Esophagus squamous epithelium (tissue), 5 donors: Measurements from ENCODE around the gene TARP. TPM values are rescaled to one million over a fixed set of nuclear protein-coding genes. Genes with fewer than 3 reads are reported as not detected.

Source experiments
- DNase-seq: peaks from one replicate; lab custom pipeline; 2025; lab: John Stamatoyannopoulos, UW
- H3K27ac ChIP-seq, 4 donors: fragments of 200-600 bp; sonication (generic); one replicate each; pipeline ENCODE4 v1.5.1; 2016 to 2019; ENCODE audit warnings: mild to moderate bottlenecking in 1 of 4
- H3K27me3 ChIP-seq, 4 donors: fragments of 200-600 bp; sonication (generic); 1 replicate in 3 of 4; 2 replicates in 1 of 4; pipeline versions ENCODE4 v1.5.1 to v1.6.0; 2017 to 2021; ENCODE audit warnings: antibody characterized with exemption in 1 of 4
- H3K36me3 ChIP-seq, 3 donors: fragments of 200-600 bp; sonication (generic); one replicate each; pipeline ENCODE4 v1.5.1; 2016 to 2019
- H3K4me1 ChIP-seq, 3 donors: fragments of 200-600 bp; sonication (generic); one replicate each; pipeline ENCODE4 v1.5.1; 2017 to 2019
- H3K4me3 ChIP-seq, 4 donors: fragments of 200-600 bp; sonication (generic); 1 replicate in 3 of 4; 2 replicates in 1 of 4; pipeline ENCODE4 v1.5.1; 2016 to 2019; ENCODE audit warnings: mild to moderate bottlenecking in 2 of 4, moderate library complexity in 1 of 4
- H3K9me3 ChIP-seq, 3 donors: fragments of 200-600 bp; sonication (generic); one replicate each; pipeline ENCODE4 v1.5.1; 2016 to 2019
- CTCF ChIP-seq, 6 experiments: fragments of 450-650 bp in 4 of 6; fragments of 200-600 bp in 2 of 6; sonication (generic) in 2 of 6; IDR thresholded peaks; one replicate each; pipeline ENCODE4 v1.5.1; 2016 to 2019; ENCODE audit warnings: antibody characterized with exemption in 6 of 6, mild to moderate bottlenecking in 4 of 6, moderate library complexity in 4 of 6
- POLR2A ChIP-seq, 4 donors: fragments of 450-650 bp; IDR thresholded peaks; one replicate each; pipeline ENCODE4 v1.6.1; 2017; ENCODE audit warnings: antibody characterized with exemption in 4 of 4, mild to moderate bottlenecking in 4 of 4, moderate library complexity in 3 of 4
- WGBS, 2 donors: methylation state at CpG; one replicate each; pipeline ENCODE4 v1.1.5; 2018; 5-methylcytosine and 5-hydroxymethylcytosine counted together
- intact Hi-C: fragments of 100-400 bp; cut with DNase I; formaldehyde crosslinking; loops from one replicate; pipeline ENCODE4 v1.15.0; 2022
- small RNA-seq, 4 donors: library from RNA; depleted of rRNA; stranded (forward); fragments of <200 nt; gene quantifications; one replicate each; pipeline ENCODE3, GENCODE V24; 2016
- total RNA-seq, 4 donors: library from RNA; depleted of rRNA; stranded (reverse); fragments of >200 nt; gene quantifications; one replicate each; pipeline ENCODE4 v1.1.0, GENCODE V29; 2016
- donor health status: DM: yes; HTN: yes; CAD: no.

Gene TARP

GRCh38 chr7:38215735-38216670, 57.4 kb downstream of the TARP start:
- TF ChIP-seq CTCF (IDR thresholded peaks at IDR 0.05): peak; percentile 71 to 91 (median 79)
- no peak for TF ChIP-seq POLR2A (IDR thresholded peaks at IDR 0.05)
- peaks cover 0 to 56% (median 3%) of the 10 kb centered on the region in 3 donors for H3K36me3 ChIP-seq
- intact Hi-C loops: no loop called here
- peak; percentile 8 for DNase-seq
- peaks cover 0 to 27% (median 4%) of the 10 kb centered on the region in 3 donors for H3K4me1 ChIP-seq
- H3K9me3 ChIP-seq: no peaks in the 10 kb centered on the region
- H3K4me3 ChIP-seq: no peak overlapping the region
- H3K27ac ChIP-seq: peak overlapping the region in 1 of 4 donors; percentile 43
- 26 to 49% methylated on average over 4 to 5 of the region's 5 CpGs for WGBS, 2 donors
- no peaks in the 10 kb centered on the region for H3K27me3 ChIP-seq

- no peak for DNase-seq
- Histone ChIP-seq H3K4me3 (no peak overlapping the region), H3K27me3 (no peaks in the 10 kb centered on the region), H3K36me3 (peaks cover 0 to 51% (median 0%) of the 10 kb centered on the region in 3 donors), H3K9me3 (no peaks in the 10 kb centered on the region), H3K27ac (no peak overlapping the region), H3K4me1 (peaks cover 0 to 27% (median 4%) of the 10 kb centered on the region in 3 donors)
- intact Hi-C loops: no loop called here
- no peak for TF ChIP-seq POLR2A (IDR thresholded peaks at IDR 0.05)
- TF ChIP-seq CTCF (IDR thresholded peaks at IDR 0.05): no peak
- WGBS, 2 donors: 23 to 89% methylated on average over 1 of the region's 1 CpG
Measured at GRCh38 chr7:38215115-38215514, 58.3 kb downstream of the TARP start.

GRCh38 chr7:38211940-38212339, 61.5 kb downstream of the TARP start:
- no peak for DNase-seq
- intact Hi-C loops: no loop called here
- Histone ChIP-seq H3K4me1 (peaks cover 0 to 26% (median 4%) of the 10 kb centered on the region in 3 donors), H3K4me3 (no peak overlapping the region), H3K27ac (no peak overlapping the region), H3K9me3 (no peaks in the 10 kb centered on the region), H3K36me3 (peaks cover 0 to 32% (median 0%) of the 10 kb centered on the region in 3 donors), H3K27me3 (no peaks in the 10 kb centered on the region)
- WGBS, 2 donors: 35 to 52% methylated on average over 3 of the region's 3 CpGs
- TF ChIP-seq POLR2A (IDR thresholded peaks at IDR 0.05) (no peak), CTCF (IDR thresholded peaks at IDR 0.05) (no peak)

GRCh38 chr7:38211486-38211885, 62.0 kb downstream of the TARP start:
- WGBS, 2 donors: 81 to 95% methylated on average over 1 of the region's 1 CpG
- no peak overlapping the region for H3K27ac ChIP-seq

More at GRCh38 chr7:38211486-38211885, 62.0 kb downstream of the TARP start:
- intact Hi-C loops: no loop called here
- H3K9me3 ChIP-seq: no peaks in the 10 kb centered on the region
- TF ChIP-seq CTCF (IDR thresholded peaks at IDR 0.05): no peak
- no peak for TF ChIP-seq POLR2A (IDR thresholded peaks at IDR 0.05)
- no peak for DNase-seq
- peaks cover 0 to 27% (median 0%) of the 10 kb centered on the region in 3 donors for H3K36me3 ChIP-seq
- H3K4me3 ChIP-seq: no peak overlapping the region
- H3K27me3 ChIP-seq: no peaks in the 10 kb centered on the region
- peaks cover 0 to 22% (median 4%) of the 10 kb centered on the region in 3 donors for H3K4me1 ChIP-seq

Small RNAs within 50 kb of the gene (small RNA-seq; reads per million reads assigned to genes)
- gene TRGJ1 (0 reads per million in 4 donors), gene TRGJ2 (0 reads per million in 4 donors), gene TRGJP (0 reads per million in 4 donors), gene TRGJP1 (0 reads per million in 4 donors), gene TRGJP2 (0 reads per million in 4 donors), gene TRGVA (0 to 0.14 (median 0) reads per million in 4 donors)

Other genes starting within 250 kb of the TARP start
- 10 to 100 TPM in 3 of 4 donors, 1 to 10 TPM in 1; 4.1 to 22.1 (median 17.9) TPM for gene STARD3NL, start 95.4 kb downstream of the TARP start, total RNA-seq